IMR-90 (cell line): ENCODE results near the gene PLPP1.

Source experiments
- CEBPB ChIP-seq: IDR thresholded peaks from 2 replicates; pipeline ENCODE4 v1.6.1; 2012; ENCODE audit warnings: low read depth, low read length, improper control_type of control experiment
- FOS ChIP-seq: fragments of 150-350 bp; IDR thresholded peaks from 2 replicates; pipeline ENCODE4 v1.6.1; 2016; ENCODE audit warnings: low read depth, low read length
- MAZ ChIP-seq: IDR thresholded peaks from 2 replicates; pipeline ENCODE4 v1.6.1; 2012; ENCODE audit warnings: low read depth, mild to moderate bottlenecking, low read length, improper control_type of control experiment, moderate library complexity, borderline replicate concordance
- POLR2A ChIP-seq: IDR thresholded peaks from 2 replicates; pipeline ENCODE4 v1.6.1; 2012; ENCODE audit warnings: mild to moderate bottlenecking, low read depth, low read length
- RAD21 ChIP-seq: IDR thresholded peaks from 2 replicates; pipeline ENCODE4 v1.6.1; 2012; ENCODE audit warnings: low read length, improper control_type of control experiment
- TF ChIP-seq, protein P1 (sequence below): conservative IDR thresholded peaks from 2 replicates; pipeline ENCODE4 v1.5.1; 2012; ENCODE audit warnings: mild to moderate bottlenecking, low read depth, low read length, improper control_type of control experiment
- TF ChIP-seq, protein P2 (sequence below): fragments of 150-350 bp; IDR thresholded peaks from 2 replicates; pipeline ENCODE4 v1.6.1; 2017; ENCODE audit warnings: mild to moderate bottlenecking, antibody characterized with exemption, low read length, low read depth

DNA sequence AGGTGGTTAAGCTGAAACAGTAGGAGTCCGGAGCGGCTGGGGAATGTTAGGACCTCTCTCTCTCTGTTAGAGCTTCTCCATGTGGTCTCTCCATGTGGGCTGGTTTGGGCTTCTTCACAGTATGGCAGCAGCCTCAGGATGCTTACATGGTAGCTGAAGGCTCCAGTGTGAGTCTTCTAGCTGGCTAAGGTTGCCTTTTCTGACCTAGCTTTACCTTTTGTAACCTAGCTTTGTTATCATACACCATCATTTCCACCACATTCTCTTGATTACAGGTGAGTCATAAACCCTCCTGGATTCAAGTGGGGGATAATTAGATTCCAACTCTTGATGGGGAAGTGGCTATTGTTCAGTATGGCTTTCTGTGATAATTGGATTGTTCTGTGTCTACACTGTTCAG is 128.5 kb downstream of the PLPP1 start:
- no peak for TF ChIP-seq RAD21
- TF ChIP-seq, protein P1, sequence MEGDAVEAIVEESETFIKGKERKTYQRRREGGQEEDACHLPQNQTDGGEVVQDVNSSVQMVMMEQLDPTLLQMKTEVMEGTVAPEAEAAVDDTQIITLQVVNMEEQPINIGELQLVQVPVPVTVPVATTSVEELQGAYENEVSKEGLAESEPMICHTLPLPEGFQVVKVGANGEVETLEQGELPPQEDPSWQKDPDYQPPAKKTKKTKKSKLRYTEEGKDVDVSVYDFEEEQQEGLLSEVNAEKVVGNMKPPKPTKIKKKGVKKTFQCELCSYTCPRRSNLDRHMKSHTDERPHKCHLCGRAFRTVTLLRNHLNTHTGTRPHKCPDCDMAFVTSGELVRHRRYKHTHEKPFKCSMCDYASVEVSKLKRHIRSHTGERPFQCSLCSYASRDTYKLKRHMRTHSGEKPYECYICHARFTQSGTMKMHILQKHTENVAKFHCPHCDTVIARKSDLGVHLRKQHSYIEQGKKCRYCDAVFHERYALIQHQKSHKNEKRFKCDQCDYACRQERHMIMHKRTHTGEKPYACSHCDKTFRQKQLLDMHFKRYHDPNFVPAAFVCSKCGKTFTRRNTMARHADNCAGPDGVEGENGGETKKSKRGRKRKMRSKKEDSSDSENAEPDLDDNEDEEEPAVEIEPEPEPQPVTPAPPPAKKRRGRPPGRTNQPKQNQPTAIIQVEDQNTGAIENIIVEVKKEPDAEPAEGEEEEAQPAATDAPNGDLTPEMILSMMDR = no peak
- TF ChIP-seq, protein P2, sequence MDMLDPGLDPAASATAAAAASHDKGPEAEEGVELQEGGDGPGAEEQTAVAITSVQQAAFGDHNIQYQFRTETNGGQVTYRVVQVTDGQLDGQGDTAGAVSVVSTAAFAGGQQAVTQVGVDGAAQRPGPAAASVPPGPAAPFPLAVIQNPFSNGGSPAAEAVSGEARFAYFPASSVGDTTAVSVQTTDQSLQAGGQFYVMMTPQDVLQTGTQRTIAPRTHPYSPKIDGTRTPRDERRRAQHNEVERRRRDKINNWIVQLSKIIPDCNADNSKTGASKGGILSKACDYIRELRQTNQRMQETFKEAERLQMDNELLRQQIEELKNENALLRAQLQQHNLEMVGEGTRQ = no peak
- TF ChIP-seq POLR2A = no peak
- TF ChIP-seq FOS = no peak
- no peak for TF ChIP-seq MAZ
- no peak for TF ChIP-seq CEBPB
